GM21528 (cell line): Measurements from ENCODE around the gene IFRD2.
"Not testable (repeated sequence)": the region's sequence is repeated elsewhere in the genome, so short reads cannot be mapped to it uniquely, and the experiment has no call there.

ENCODE experiments used
- ATAC-seq: cut with Tn5 transposase; IDR thresholded peaks from one replicate; pipeline ENCODE4 v1.9.1; 2021; ENCODE audit warnings: mild to moderate bottlenecking, moderate library complexity; ENCODE audit not compliant: unreplicated experiment, low FRiP score

Gene IFRD2

GRCh38 chr3:50286322-50287227 is 5.7 kb downstream of the IFRD2 start:
- no peak for ATAC-seq

GRCh38 chr3:50284121-50284520 is 8.1 kb downstream of the IFRD2 start:
- not testable (repeated sequence) for ATAC-seq

GRCh38 chr3:50279255-50280016 is 12.8 kb downstream of the IFRD2 start:
- no peak for ATAC-seq

- no peak for ATAC-seq
Observed at GRCh38 chr3:50278880-50279224, 13.4 kb downstream of the IFRD2 start, which contains the start of gene LSMEM2. Gene LSMEM2, plus strand, starts transcription at chr3:50279087. Its CDS starts 27 bp downstream, at chr3:50279114.

- no peak for ATAC-seq
Observed at GRCh38 chr3:50278123-50278879, 13.9 kb downstream of the IFRD2 start.

GRCh38 chr3:50276762-50277101 is 15.5 kb downstream of the IFRD2 start:
- ATAC-seq = no peak

GRCh38 chr3:50275996-50276761 is 16.1 kb downstream of the IFRD2 start:
- no peak for ATAC-seq

GRCh38 chr3:50275141-50275995 is 16.9 kb downstream of the IFRD2 start:
- no peak for ATAC-seq

GRCh38 chr3:50274371-50275104 is 17.7 kb downstream of the IFRD2 start:
- ATAC-seq = no peak

GRCh38 chr3:50273689-50274065 is 18.6 kb downstream of the IFRD2 start:
- ATAC-seq = no peak

- ATAC-seq = peak; percentile 60
Observed at GRCh38 chr3:50272911-50273688, 19.1 kb downstream of the IFRD2 start.

- not testable (repeated sequence) for ATAC-seq
Observed at GRCh38 chr3:50272538-50272910, 19.7 kb downstream of the IFRD2 start.

- no peak for ATAC-seq
Observed at GRCh38 chr3:50271314-50271936, 20.8 kb downstream of the IFRD2 start.

GRCh38 chr3:50270422-50271224 is 21.6 kb downstream of the IFRD2 start:
- ATAC-seq = no peak

GRCh38 chr3:50269977-50270413 is 22.2 kb downstream of the IFRD2 start:
- no peak for ATAC-seq

GRCh38 chr3:50269460-50269859 is 22.8 kb downstream of the IFRD2 start:
- no peak for ATAC-seq
